ENCODE results near the gene KCNH2. TPM values are rescaled to one million over a fixed set of nuclear protein-coding genes. Genes with fewer than 3 reads are reported as not detected.
"Not testable (repeated sequence)": the region's sequence is repeated elsewhere in the genome, so short reads cannot be mapped to it uniquely, and the experiment has no call there.

KCNH2 gene
- 1 to 10 TPM; 2.4 to 8.5 (median 3.4) TPM for total RNA-seq

- no peaks in the 10 kb centered on the region for H3K9me3 ChIP-seq
- peak within 1 kb of the TSS; percentile 20 to 53 (median 44) for H3K4me3 ChIP-seq
- no peaks in the 10 kb centered on the region for H3K36me3 ChIP-seq
- peak within 1 kb of the TSS in 3 of 4 donors; percentile 35 to 75 (median 52) for H3K27ac ChIP-seq
- TF ChIP-seq POLR2A (IDR thresholded peaks at IDR 0.05) (no peak), CTCF (IDR thresholded peaks at IDR 0.05) (no peak)
- DNase-seq: peak in 1 of 3 donors; percentile 39
- peaks cover 0 to 9% of the 10 kb centered on the region in 2 donors for H3K27me3 ChIP-seq
- peaks cover 5 to 49% (median 27%) of the 10 kb centered on the region in 4 donors for H3K4me1 ChIP-seq
These were observed at the start of gene KCNH2 for GRCh38 chr7:150978126-150978789. Gene KCNH2, minus strand, starts transcription at chr7:150978321. Its CDS starts 408 bp downstream, at chr7:150977913.

GRCh38 chr7:151027728-151028130, 49.6 kb upstream of the KCNH2 start:
- H3K4me1 ChIP-seq, H3K36me3 ChIP-seq, H3K27me3 ChIP-seq, DNase-seq, H3K9me3 ChIP-seq: not testable (repeated sequence)
- H3K4me3 ChIP-seq: peak overlapping the region; percentile 62 to 94 (median 76)
- peak overlapping the region; percentile 76 to 92 (median 85) for H3K27ac ChIP-seq

- not testable (repeated sequence) for H3K4me1 ChIP-seq, H3K27me3 ChIP-seq, DNase-seq, H3K36me3 ChIP-seq, H3K9me3 ChIP-seq
- H3K27ac ChIP-seq: peak overlapping the region in 3 of 4 donors; percentile 76 to 92 (median 80)
- H3K4me3 ChIP-seq: peak overlapping the region in 1 of 4 donors; percentile 62
These were observed 48.9 kb upstream of the KCNH2 start for GRCh38 chr7:151026771-151027727.

GRCh38 chr7:151025924-151026671, 48.0 kb upstream of the KCNH2 start:
- DNase-seq: no peak
- Histone ChIP-seq H3K27me3 (no peaks in the 10 kb centered on the region), H3K4me3 (no peak overlapping the region), H3K4me1 (peaks cover 0 to 10% (median 3%) of the 10 kb centered on the region in 4 donors), H3K27ac (no peak overlapping the region), H3K9me3 (no peaks in the 10 kb centered on the region), H3K36me3 (no peaks in the 10 kb centered on the region)
- TF ChIP-seq POLR2A (IDR thresholded peaks at IDR 0.05): no peak
- TF ChIP-seq CTCF (IDR thresholded peaks at IDR 0.05): no peak

GRCh38 chr7:151024435-151025056, 46.4 kb upstream of the KCNH2 start, which contains the start of gene ATG9B:
Gene ATG9B, minus strand, starts transcription at chr7:151024494. Its CDS starts 71 bp downstream, at chr7:151024423.
- Histone ChIP-seq H3K9me3 (no peaks in the 10 kb centered on the region), H3K4me1 (peaks cover 0 to 10% (median 3%) of the 10 kb centered on the region in 4 donors), H3K4me3 (no peak within 1 kb of the TSS), H3K27me3 (no peaks in the 10 kb centered on the region), H3K36me3 (no peaks in the 10 kb centered on the region), H3K27ac (no peak within 1 kb of the TSS)
- no peak for DNase-seq
- TF ChIP-seq POLR2A (IDR thresholded peaks at IDR 0.05): no peak
- TF ChIP-seq CTCF (IDR thresholded peaks at IDR 0.05): no peak

- no peaks in the 10 kb centered on the region for H3K27me3 ChIP-seq
- no peaks in the 10 kb centered on the region for H3K9me3 ChIP-seq
- H3K4me3 ChIP-seq: no peak overlapping the region
- no peak overlapping the region for H3K27ac ChIP-seq
- H3K36me3 ChIP-seq: no peaks in the 10 kb centered on the region
- TF ChIP-seq CTCF (IDR thresholded peaks at IDR 0.05): no peak
- no peak for TF ChIP-seq POLR2A (IDR thresholded peaks at IDR 0.05)
- no peak for DNase-seq
- peaks cover 0 to 17% (median 10%) of the 10 kb centered on the region in 4 donors for H3K4me1 ChIP-seq
These were observed 45.1 kb upstream of the KCNH2 start for GRCh38 chr7:151023232-151023631.
